ENCODE results near the gene MAP7D1. TPM values are rescaled to one million over a fixed set of nuclear protein-coding genes. Genes with fewer than 3 reads are reported as not detected.

The MAP7D1 gene
- total and polyA plus RNA-seq, 10 of the 15 experiments (the other 5 are each of a cell fraction or from before 2014, with no cell fraction given) = 4.4 to 97.6 (median 24.2) TPM

DNA sequence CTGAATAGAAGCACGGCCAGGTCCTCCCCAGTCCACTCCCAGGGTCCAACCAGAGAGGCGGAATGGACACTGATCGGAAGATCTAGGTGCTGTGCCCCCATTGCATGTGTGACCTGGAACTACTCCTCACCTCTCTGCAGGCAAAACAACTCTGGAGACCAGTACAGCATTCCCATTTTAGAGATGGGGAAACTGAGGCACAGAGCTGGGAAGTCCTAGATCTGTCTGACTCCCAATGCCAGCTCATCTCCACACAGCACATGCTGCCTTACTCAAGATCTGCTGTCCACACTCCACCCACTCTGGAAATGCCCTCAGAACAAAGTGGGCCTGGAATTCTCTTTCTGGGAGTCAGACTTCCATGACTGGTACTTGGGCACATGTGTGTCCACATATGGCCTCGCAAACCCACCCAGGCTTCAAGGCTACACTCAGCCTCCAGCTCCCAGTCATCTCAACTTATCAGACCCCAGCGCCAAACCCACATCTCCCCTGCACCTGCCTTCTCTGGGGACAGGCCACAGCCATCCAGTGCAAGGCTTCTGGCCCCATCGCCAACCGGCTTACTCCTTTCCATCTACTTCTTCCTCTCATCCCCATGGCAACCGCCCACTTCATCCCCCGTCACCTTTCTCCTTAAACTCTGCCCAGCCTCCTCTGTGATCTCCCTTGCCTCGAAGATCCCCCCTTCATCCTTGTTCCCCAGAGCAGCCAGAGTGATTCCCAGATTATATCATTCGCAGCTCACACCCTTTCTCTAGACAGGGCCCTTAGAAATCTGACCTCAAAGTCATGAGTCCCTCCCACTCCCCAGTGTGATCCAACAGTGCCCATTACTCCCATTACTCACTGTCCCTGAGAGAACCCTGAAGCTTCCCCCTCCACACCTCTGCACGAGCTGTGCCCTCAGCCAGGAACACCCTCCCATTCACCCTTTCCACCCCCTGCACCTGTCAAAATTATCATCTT is 33.6 kb upstream of the MAP7D1 start:
- no TSS peak for BruUV-seq (replicated peaks)
- WGBS (ENCODE audit: insufficient coverage, insufficient replicate concordance, low lambda C conversion rate, missing lambda C conversion rate) = 90% methylated on average over 12 of the region's 12 CpGs

DNA sequence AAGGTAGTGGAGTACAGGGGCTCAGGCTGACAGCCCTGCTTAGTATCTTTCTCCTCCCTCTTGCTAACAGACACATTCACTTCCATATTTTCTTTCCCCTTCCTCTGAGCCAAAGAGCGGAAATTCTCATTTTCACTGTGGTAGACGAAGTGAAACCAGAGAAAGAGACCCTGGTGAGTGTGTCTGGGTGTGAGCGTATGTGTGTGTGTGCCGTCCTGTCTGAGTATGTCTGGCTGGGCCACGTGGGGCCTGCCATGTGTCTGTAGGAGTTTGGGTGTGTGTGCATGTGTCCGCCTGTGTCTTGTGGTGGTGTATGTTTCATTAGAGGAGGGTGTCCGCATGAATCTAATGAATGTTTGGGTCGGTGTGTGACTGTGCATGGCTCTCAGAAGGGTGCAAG is 32.6 kb upstream of the MAP7D1 start:
- RAD21 ChIA-PET (ENCODE audit: unreplicated experiment) = no interaction called here
- no TSS peak for BruUV-seq (replicated peaks)
- Histone ChIP-seq H3K4me2 (ENCODE audit: control insufficient read depth, insufficient read depth) (peak overlapping the region; percentile 54), H3K27me3 (replicated peaks in 1 of 2; ENCODE audit: control insufficient read depth in 2 of 2, insufficient read depth in 2 of 2, low read length in 1 of 2) (peaks cover 4 to 11% of the 10 kb centered on the region in 2 experiments; a peak in 3 of 4 replicates), H2AFZ (ENCODE audit: control insufficient read depth, low read depth, low read length) (peak overlapping the region; percentile 44), H3K4me3 (0 out of 2 replicates have a peak overlapping the region, but pooled peaks have one; percentile 29), H3K4me1 (ENCODE audit: control insufficient read depth, insufficient read depth, low read length) (peaks cover 11% of the 10 kb centered on the region), H3K27ac (ENCODE audit: control insufficient read depth, insufficient read depth) (no peak overlapping the region), H3K79me2 (ENCODE audit: control insufficient read depth, insufficient read depth, low read length) (no peaks in the 10 kb centered on the region), H4K20me1 (ENCODE audit: control insufficient read depth, insufficient read depth) (no peaks in the 10 kb centered on the region; the same call in 1 of the 2 replicates), H3K9me3 (replicated peaks; ENCODE audit: control insufficient read depth, insufficient read depth, low read length) (no peaks in the 10 kb centered on the region), H3K36me3 (ENCODE audit: control insufficient read depth in 2 of 2, insufficient read depth in 2 of 2, low read length in 1 of 2) (no peaks in the 10 kb centered on the region), H3K9ac (ENCODE audit: control insufficient read depth, insufficient read depth, low read length) (no peak overlapping the region)
- intact Hi-C loops (cut with micrococcal nuclease; ENCODE audit: unreplicated experiment) (no loop called here), in situ Hi-C loops (cut with MboI) (no loop called here)
- CTCF ChIA-PET = no interaction called here
- POLR2A ChIA-PET = no interaction called here
- ATAC-seq (peak; percentile 84), FAIRE-seq (peak; percentile 78), DNase-seq (ENCODE audit: low read depth, low spot score) (peak; percentile 33)
- under 1% methylated on average over 8 of the region's 8 CpGs for WGBS (ENCODE audit: insufficient coverage, insufficient replicate concordance, low lambda C conversion rate, missing lambda C conversion rate)
- SMC1A ChIA-PET (ENCODE audit: uncharacterized antibody, unreplicated experiment) = no interaction called here
- TF ChIP-seq ATF7 (IDR thresholded peaks at IDR 0.05; ENCODE audit: low read depth) (no peak), CREM (IDR thresholded peaks at IDR 0.05; ENCODE audit: low read depth) (peak; percentile 35; the same call in 1 of the 2 replicates), MEF2B (IDR thresholded peaks at IDR 0.05; ENCODE audit: partially characterized antibody, poor library complexity, severe bottlenecking) (peak; percentile 25), EED (IDR thresholded peaks at IDR 0.05; ENCODE audit: low read depth) (peak; percentile 70), ETV6 (conservative IDR thresholded peaks at IDR 0.05 in 1 of 2, IDR thresholded peaks at IDR 0.05 in 1 of 2; ENCODE audit: borderline replicate concordance in 1 of 2, low read depth in 1 of 2) (peak in 1 of 2 experiments; percentile 83; a peak in 2 of 4 replicates), SMARCA5 (IDR thresholded peaks at IDR 0.05) (no peak), IRF4 (IDR thresholded peaks at IDR 0.05; ENCODE audit: low read depth, low read length) (peak; percentile 60; the same call in 1 of the 2 replicates), HDGF (IDR thresholded peaks at IDR 0.05) (peak; percentile 41; the same call in 1 of the 2 replicates), SUZ12 (IDR thresholded peaks at IDR 0.05; ENCODE audit: unreplicated experiment) (no peak)
- TF ChIP-seq, protein P1, sequence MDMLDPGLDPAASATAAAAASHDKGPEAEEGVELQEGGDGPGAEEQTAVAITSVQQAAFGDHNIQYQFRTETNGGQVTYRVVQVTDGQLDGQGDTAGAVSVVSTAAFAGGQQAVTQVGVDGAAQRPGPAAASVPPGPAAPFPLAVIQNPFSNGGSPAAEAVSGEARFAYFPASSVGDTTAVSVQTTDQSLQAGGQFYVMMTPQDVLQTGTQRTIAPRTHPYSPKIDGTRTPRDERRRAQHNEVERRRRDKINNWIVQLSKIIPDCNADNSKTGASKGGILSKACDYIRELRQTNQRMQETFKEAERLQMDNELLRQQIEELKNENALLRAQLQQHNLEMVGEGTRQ (IDR thresholded peaks at IDR 0.05; ENCODE audit: borderline replicate concordance, low read depth, low read length) = peak; percentile 18; the same call in 1 of the 2 replicates

More for the DNA sequence above, 33.6 kb upstream of the MAP7D1 start:
- H3K4me1 ChIP-seq (ENCODE audit: control insufficient read depth, insufficient read depth, low read length) = peaks cover 11% of the 10 kb centered on the region
- no peak overlapping the region for H3K27ac ChIP-seq (ENCODE audit: control insufficient read depth, insufficient read depth)
- no peak for DNase-seq (ENCODE audit: low read depth, low spot score)
- FAIRE-seq = no peak
- RAD21 ChIA-PET (ENCODE audit: unreplicated experiment) = no interaction called here
- H3K36me3 ChIP-seq (ENCODE audit: control insufficient read depth in 2 of 2, insufficient read depth in 2 of 2, low read length in 1 of 2) = no peaks in the 10 kb centered on the region
- H3K4me3 ChIP-seq = no peak overlapping the region
- in situ Hi-C loops (cut with MboI) (no loop called here), intact Hi-C loops (cut with micrococcal nuclease; ENCODE audit: unreplicated experiment) (no loop called here)
- SMC1A ChIA-PET (ENCODE audit: uncharacterized antibody, unreplicated experiment) = no interaction called here
- no peaks in the 10 kb centered on the region for H3K9me3 ChIP-seq (replicated peaks; ENCODE audit: control insufficient read depth, insufficient read depth, low read length)
- H2AFZ ChIP-seq (ENCODE audit: control insufficient read depth, low read depth, low read length) = no peak overlapping the region
- ATAC-seq = no peak
- no peaks in the 10 kb centered on the region; the same call in 1 of the 2 replicates for H4K20me1 ChIP-seq (ENCODE audit: control insufficient read depth, insufficient read depth)
- no peak for TF ChIP-seq SIX5 (IDR thresholded peaks at IDR 0.05; ENCODE audit: low read depth, low read length, severe bottlenecking)
- TF ChIP-seq SUZ12 (IDR thresholded peaks at IDR 0.05; ENCODE audit: unreplicated experiment) = no peak
- TF ChIP-seq ATF3 (IDR thresholded peaks at IDR 0.05; ENCODE audit: borderline replicate concordance, extremely low read depth, low read depth, low read length) = no peak
- TF ChIP-seq TCF7 (IDR thresholded peaks at IDR 0.05; ENCODE audit: borderline replicate concordance) = no peak
- peaks cover 4 to 11% of the 10 kb centered on the region in 2 experiments; a peak in 3 of 4 replicates for H3K27me3 ChIP-seq (replicated peaks in 1 of 2; ENCODE audit: control insufficient read depth in 2 of 2, insufficient read depth in 2 of 2, low read length in 1 of 2)
- H3K79me2 ChIP-seq (ENCODE audit: control insufficient read depth, insufficient read depth, low read length) = no peaks in the 10 kb centered on the region
- CTCF ChIA-PET = interaction anchor here (1.1 kb wide), 1 partner anchor 13 kb away, joined by 5 read pairs; no protein-coding TSS in a partner anchor
- no peak overlapping the region; the same call in 1 of the 2 replicates for H3K4me2 ChIP-seq (ENCODE audit: control insufficient read depth, insufficient read depth)
- no peak overlapping the region for H3K9ac ChIP-seq (ENCODE audit: control insufficient read depth, insufficient read depth, low read length)
- POLR2A ChIA-PET = no interaction called here
